GM12878 (cell line): ENCODE measurements around the gene PPIP5K2.

Experiments used
- BACH1 ChIP-seq: fragments of 450-650 bp; IDR thresholded peaks from 2 replicates; pipeline ENCODE4 v1.6.1; 2017; ENCODE audit warnings: mild to moderate bottlenecking, borderline replicate concordance
- BHLHE40 ChIP-seq, 2 experiments: fragments of 450-650 bp in 1 of 2; IDR thresholded peaks; 2 replicates each; pipeline ENCODE4 v1.6.1; 2011 to 2017; ENCODE audit warnings: low read depth in 2 of 2, borderline replicate concordance in 1 of 2, improper control_type of control experiment in 1 of 2, low read length in 1 of 2, mild to moderate bottlenecking in 1 of 2
- CTCF ChIP-seq, 3 experiments: IDR thresholded peaks in 2 of 3; conservative IDR thresholded peaks in 1 of 3; 2 replicates each; pipeline ENCODE4 v1.5.1; 2011; ENCODE audit warnings: low read depth in 3 of 3, low read length in 3 of 3, mild to moderate bottlenecking in 3 of 3, control low read depth in 2 of 3, moderate library complexity in 2 of 3, inconsistent platforms in 1 of 3, mixed read lengths in 1 of 3; ENCODE audit not compliant: control insufficient read depth in 2 of 3, insufficient read depth in 1 of 3; ENCODE audit errors: extremely low read depth in 1 of 3
- NBN ChIP-seq: fragments of 450-650 bp; IDR thresholded peaks from 2 replicates; pipeline ENCODE4 v1.6.1; 2016

- TF ChIP-seq CTCF (IDR thresholded peaks at IDR 0.05 in 2 of 3, conservative IDR thresholded peaks at IDR 0.05 in 1 of 3; ENCODE audit: control insufficient read depth in 2 of 3, extremely low read depth in 1 of 3, insufficient read depth in 1 of 3, low read depth in 3 of 3, low read length in 3 of 3) (no peak), BACH1 (no peak), BHLHE40 (IDR thresholded peaks at IDR 0.05; ENCODE audit: borderline replicate concordance in 1 of 2, low read depth in 2 of 2, low read length in 1 of 2) (no peak), NBN (no peak)
Observed at GRCh38 chr5:103207011-103207410, 86.9 kb downstream of the PPIP5K2 start.
